Activated T-cell treated with anti-CD3 and anti-CD28 coated beads for 4 hours (primary cell): ENCODE results near the gene USP17L21.
"Not testable (repeated sequence)": the region's sequence is repeated elsewhere in the genome, so short reads cannot be mapped to it uniquely, and the experiment has no call there.

Experiments used
- DNase-seq: peaks from one replicate; pipeline ENCODE4 v3.0.0-alpha.2; 2020

The USP17L21 gene

GRCh38 chr4:9262572-9262971 is at the start of gene USP17L21:
TSS of gene USP17L21 (plus strand) at chr4:9262872. CDS start at chr4:9262872, 0 bp downstream.
- not testable (repeated sequence) for DNase-seq

GRCh38 chr4:9214701-9215100 is 48.0 kb upstream of the USP17L21 start:
- not testable (repeated sequence) for DNase-seq

GRCh38 chr4:9215105-9215504 is 47.6 kb upstream of the USP17L21 start, which contains the start of gene USP17L11:
TSS of gene USP17L11 (plus strand) at chr4:9215405. CDS start at chr4:9215405, 0 bp downstream.
- not testable (repeated sequence) for DNase-seq

GRCh38 chr4:9219852-9220251 is 42.8 kb upstream of the USP17L21 start, which contains the start of gene USP17L12:
TSS of gene USP17L12 (plus strand) at chr4:9220152. CDS start at chr4:9220152, 0 bp downstream.
- not testable (repeated sequence) for DNase-seq

GRCh38 chr4:9224596-9224995 is 38.1 kb upstream of the USP17L21 start, which contains the start of gene USP17L13:
TSS of gene USP17L13 (plus strand) at chr4:9224896. CDS start at chr4:9224896, 0 bp downstream.
- not testable (repeated sequence) for DNase-seq

- not testable (repeated sequence) for DNase-seq
Observed at GRCh38 chr4:9230249-9230648, 32.4 kb upstream of the USP17L21 start.

- not testable (repeated sequence) for DNase-seq
Observed at GRCh38 chr4:9234085-9234484, 28.6 kb upstream of the USP17L21 start, which contains the start of gene USP17L15. TSS of gene USP17L15 (plus strand) at chr4:9234385. CDS start at chr4:9234385, 0 bp downstream.

- not testable (repeated sequence) for DNase-seq
Observed at GRCh38 chr4:9238461-9238860, 24.2 kb upstream of the USP17L21 start.

GRCh38 chr4:9243579-9243978 is 19.1 kb upstream of the USP17L21 start, which contains the start of gene USP17L17:
TSS of gene USP17L17 (plus strand) at chr4:9243879. CDS start at chr4:9243879, 0 bp downstream.
- not testable (repeated sequence) for DNase-seq

- DNase-seq: peak; percentile 0
Observed at GRCh38 chr4:9247953-9248680, 14.6 kb upstream of the USP17L21 start, which contains the start of gene USP17L18. TSS of gene USP17L18 (plus strand) at chr4:9248630. CDS start at chr4:9248630, 0 bp downstream.

GRCh38 chr4:9253078-9253477 is 9.6 kb upstream of the USP17L21 start, which contains the start of gene USP17L19:
TSS of gene USP17L19 (plus strand) at chr4:9253378. CDS start at chr4:9253378, 0 bp downstream.
- not testable (repeated sequence) for DNase-seq

GRCh38 chr4:9257824-9258223 is 4.8 kb upstream of the USP17L21 start, which contains the start of gene USP17L20:
TSS of gene USP17L20 (plus strand) at chr4:9258124. CDS start at chr4:9258124, 0 bp downstream.
- DNase-seq: not testable (repeated sequence)

GRCh38 chr4:9267319-9267718 is 4.6 kb downstream of the USP17L21 start, which contains the start of gene USP17L22:
TSS of gene USP17L22 (plus strand) at chr4:9267619. CDS start at chr4:9267619, 0 bp downstream.
- not testable (repeated sequence) for DNase-seq

GRCh38 chr4:9271719-9272118 is 9.0 kb downstream of the USP17L21 start:
- peak; percentile 11 for DNase-seq
